SK-N-SH (cell line): Measurements from ENCODE around the gene CXCL16. TPM values are rescaled to one million over a fixed set of nuclear protein-coding genes. Genes with fewer than 3 reads are reported as not detected.

Experiments used
- CTCF ChIA-PET: fragments of 300-600, 350-600 bp; formaldehyde crosslinking; extraction: SDS; loops from one replicate; lab custom pipeline; 2021; lab: Yijun Ruan, JAX
- POLR2A ChIA-PET: fragments of 350-600 bp; sonication (Branson Sonifier 250); formaldehyde crosslinking; extraction: SDS; loops from one replicate; lab custom pipeline; 2020; ENCODE audit warnings: antibody characterized with exemption, inconsistent platforms; lab: Yijun Ruan, JAX
- DNase-seq: peaks from one replicate; pipeline ENCODE4 v3.0.0; 2012
- H2AFZ ChIP-seq: fragments of 200-600 bp; sonication (generic); 2 replicates; pipeline ENCODE4 v1.8.1; 2016; ENCODE audit warnings: antibody characterized with exemption, mild to moderate bottlenecking, low read depth
- H3F3A ChIP-seq: fragments of 200-600 bp; sonication (generic); replicated peaks from 2 replicates; pipeline ENCODE3; 2016; ENCODE audit warnings: antibody characterized with exemption, mild to moderate bottlenecking; ENCODE audit not compliant: insufficient read depth
- H3K27ac ChIP-seq, 2 experiments: fragments of 200-500 bp in 1 of 2; fragments of 200-600 bp in 1 of 2; sonication (Bioruptor generic) in 1 of 2; sonication (generic), shearing (Covaris generic) in 1 of 2; 2 replicates each; pipeline versions ENCODE4 v1.5.1 to v1.6.1; 2014 to 2016; ENCODE audit warnings: low read depth in 2 of 2, inconsistent platforms in 1 of 2, low read length in 1 of 2, mild to moderate bottlenecking in 1 of 2, mixed read lengths in 1 of 2
- H3K27me3 ChIP-seq: fragments of 200-600 bp; sonication (generic), shearing (Covaris generic); 2 replicates; pipeline ENCODE4 v1.6.1; 2016; ENCODE audit warnings: mixed run types; ENCODE audit not compliant: insufficient read depth
- H3K36me3 ChIP-seq, 2 experiments: fragments of 200-500 bp in 1 of 2; fragments of 200-600 bp in 1 of 2; sonication (Bioruptor generic) in 1 of 2; sonication (generic) in 1 of 2; replicated peaks in 1 of 2; 2 replicates each; pipeline versions ENCODE3 to v1.5.1; 2014 to 2016; ENCODE audit warnings: low read length in 1 of 2, mild to moderate bottlenecking in 1 of 2; ENCODE audit not compliant: insufficient read depth in 2 of 2, control insufficient read depth in 1 of 2
- H3K4me1 ChIP-seq, 2 experiments: fragments of 200-500 bp in 1 of 2; fragments of 200-600 bp in 1 of 2; sonication (Bioruptor generic) in 1 of 2; sonication (generic), shearing (Covaris generic) in 1 of 2; 2 replicates each; pipeline versions ENCODE4 v1.5.1 to v1.6.1; 2014 to 2016; ENCODE audit warnings: low read depth in 1 of 2, low read length in 1 of 2, mixed run types in 1 of 2; ENCODE audit not compliant: insufficient read depth in 2 of 2, control insufficient read depth in 1 of 2
- H3K4me2 ChIP-seq: fragments of 200-600 bp; sonication (generic), shearing (Covaris generic); 2 replicates; pipeline ENCODE4 v1.6.1; 2017; ENCODE audit warnings: mixed run types
- H3K4me3 ChIP-seq, 2 experiments: fragments of 200-500 bp in 1 of 2; fragments of 200-600 bp in 1 of 2; sonication (Bioruptor generic) in 1 of 2; sonication (generic), shearing (Covaris generic) in 1 of 2; 2 replicates each; pipeline versions ENCODE4 v1.5.1 to v1.8.1; 2014 to 2016; ENCODE audit warnings: low read depth in 2 of 2, inconsistent platforms in 1 of 2, low read length in 1 of 2, mild to moderate bottlenecking in 1 of 2, mixed read lengths in 1 of 2, moderate library complexity in 1 of 2
- H3K79me2 ChIP-seq: fragments of 200-600 bp; sonication (generic); 2 replicates; pipeline ENCODE4 v1.8.1; 2017; ENCODE audit warnings: mild to moderate bottlenecking; ENCODE audit not compliant: insufficient read depth
- H3K9ac ChIP-seq: fragments of 200-600 bp; sonication (generic); 2 replicates; pipeline ENCODE4 v1.6.1; 2017; ENCODE audit warnings: mixed run types
- H3K9me2 ChIP-seq: fragments of 200-600 bp; sonication (generic); 2 replicates; pipeline ENCODE4 v1.6.1; 2017; ENCODE audit warnings: mixed run types
- H3K9me3 ChIP-seq: fragments of 200-600 bp; sonication (generic); 2 replicates; pipeline ENCODE4 v1.6.1; 2017; ENCODE audit warnings: mixed run types, mild to moderate bottlenecking, moderate library complexity
- H4K20me1 ChIP-seq: fragments of 200-600 bp; sonication (generic); 2 replicates; pipeline ENCODE4 v1.6.1; 2017; ENCODE audit warnings: mild to moderate bottlenecking, mixed run types; ENCODE audit not compliant: insufficient read depth
- ELF1 ChIP-seq: IDR thresholded peaks from 2 replicates; pipeline ENCODE4 v1.4.0; 2012
- EZH2phosphoT487 ChIP-seq: fragments of 200-600 bp; sonication (generic); IDR thresholded peaks from 2 replicates; pipeline ENCODE4 v1.6.1; 2017; ENCODE audit warnings: low read depth, mixed run types, mild to moderate bottlenecking, antibody characterized with exemption, moderate library complexity, borderline replicate concordance
- GABPA ChIP-seq: IDR thresholded peaks from 2 replicates; pipeline ENCODE4 v1.4.0; 2012; ENCODE audit warnings: low read depth, mild to moderate bottlenecking
- MXI1 ChIP-seq: IDR thresholded peaks from 2 replicates; pipeline ENCODE4 v1.6.1; 2012; ENCODE audit warnings: mild to moderate bottlenecking, low read depth, low read length, improper control_type of control experiment
- NRF1 ChIP-seq: IDR thresholded peaks from 2 replicates; pipeline ENCODE4 v1.6.1; 2012; ENCODE audit warnings: low read depth, mild to moderate bottlenecking, low read length
- RAD21 ChIP-seq: IDR thresholded peaks from 2 replicates; pipeline ENCODE4 v1.6.1; 2012; ENCODE audit warnings: mild to moderate bottlenecking, low read length
- RFX5 ChIP-seq: IDR thresholded peaks from 2 replicates; pipeline ENCODE4 v1.6.1; 2012; ENCODE audit warnings: mild to moderate bottlenecking, improper control_type of control experiment, low read length
- TEAD4 ChIP-seq: IDR thresholded peaks from 2 replicates; pipeline ENCODE4 v1.4.0; 2012; ENCODE audit warnings: mild to moderate bottlenecking, borderline replicate concordance; ENCODE audit not compliant: insufficient read depth
- YY1 ChIP-seq: IDR thresholded peaks from 2 replicates; pipeline ENCODE4 v1.4.0; 2012; ENCODE audit warnings: low read depth, mild to moderate bottlenecking
- WGBS: methylation state at CpG from one replicate; pipeline ENCODE4 v1.1.6; 2017; ENCODE audit warnings: low lambda C conversion rate; 5-methylcytosine and 5-hydroxymethylcytosine counted together
- polyA plus RNA-seq, 3 experiments: library from polyadenylated mRNA; depleted of rRNA; stranded (reverse); fragments of >200 nt; gene quantifications; 2 replicates each; pipeline ENCODE4 v1.2.3, GENCODE V29; 2012
- TF ChIP-seq, protein P1 (sequence below): IDR thresholded peaks from 2 replicates; pipeline ENCODE4 v1.4.0; 2012; ENCODE audit warnings: low read depth
- TF ChIP-seq, protein P2 (sequence below): IDR thresholded peaks from 2 replicates; pipeline ENCODE4 v1.4.0; 2012; ENCODE audit warnings: low read depth, borderline replicate concordance
- TF ChIP-seq, protein P3 (sequence below): fragments of 200-600 bp; sonication (generic); IDR thresholded peaks from 2 replicates; pipeline ENCODE4 v1.6.1; 2017; ENCODE audit warnings: antibody characterized with exemption, mild to moderate bottlenecking, moderate library complexity

Gene CXCL16
- polyA plus RNA-seq, 1 of the 3 experiments (the other 2 are of a cell fraction), result 4.3 TPM

DNA sequence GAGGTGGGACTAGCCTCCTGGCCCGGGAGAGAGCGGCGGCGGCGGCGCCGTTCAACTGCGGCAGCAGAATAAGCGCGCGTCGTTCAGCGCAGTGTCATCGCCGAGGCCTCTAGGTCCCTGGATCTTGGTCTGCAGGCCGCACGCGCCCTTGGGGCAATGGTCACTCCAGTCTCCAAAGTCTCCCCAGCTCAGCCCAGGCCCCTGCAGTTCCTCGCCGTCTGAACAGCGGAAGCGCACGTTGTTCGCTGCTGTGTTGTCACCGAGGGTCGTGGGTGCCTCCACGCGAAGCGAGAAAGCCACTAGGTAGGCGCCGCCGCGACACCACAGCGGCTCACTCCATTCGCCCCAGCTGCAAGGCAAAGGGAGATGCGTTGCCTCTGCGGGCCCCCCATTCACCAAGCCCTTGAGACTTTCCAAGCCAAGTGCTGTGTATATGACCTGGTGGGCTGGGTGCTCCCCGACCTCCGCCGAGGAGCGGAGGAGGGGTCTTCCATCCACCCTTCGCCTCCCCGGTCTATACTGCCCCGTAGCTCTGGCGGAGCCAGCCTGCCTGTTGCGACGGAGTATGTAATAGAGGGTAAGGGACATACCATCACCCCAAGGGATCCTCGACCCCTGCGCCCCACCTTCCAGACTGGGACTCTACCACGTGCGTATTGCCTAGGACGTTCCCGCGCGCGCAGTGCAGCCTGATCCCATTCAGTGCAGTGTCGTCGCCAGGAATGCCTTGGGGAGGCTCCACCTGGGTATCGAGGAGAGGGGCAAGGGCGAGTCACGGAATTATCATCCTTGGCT, 45.8 kb upstream of the CXCL16 start:
- peak; percentile 33 for DNase-seq
- 80% methylated on average over 30 of the region's 61 CpGs for WGBS
- H3K4me2 ChIP-seq, result no peak overlapping the region
- POLR2A ChIA-PET, result interaction anchor here (0.8 kb wide), 1 partner anchor 13 kb away, joined by 3 read pairs; no protein-coding TSS in a partner anchor
- H3K36me3 ChIP-seq, result no peaks in the 10 kb centered on the region
- no peaks in the 10 kb centered on the region for H3K9me3 ChIP-seq
- H3F3A ChIP-seq, result no peaks in the 10 kb centered on the region
- H3K27me3 ChIP-seq, result peaks cover 35% of the 10 kb centered on the region
- H3K4me1 ChIP-seq, result peaks cover 8 to 17% of the 10 kb centered on the region in 2 experiments; a peak in 2 of 4 replicates
- H2AFZ ChIP-seq, result no peak overlapping the region
- H3K4me3 ChIP-seq, result no peak overlapping the region
- H3K79me2 ChIP-seq, result no peaks in the 10 kb centered on the region
- H4K20me1 ChIP-seq, result no peaks in the 10 kb centered on the region
- no peak overlapping the region for H3K27ac ChIP-seq
- TF ChIP-seq TEAD4, result no peak
- TF ChIP-seq NRF1, result no peak
- TF ChIP-seq RAD21, result no peak
- no peak for TF ChIP-seq YY1
- no peak for TF ChIP-seq ELF1
- TF ChIP-seq EZH2phosphoT487, result no peak
- no peak for TF ChIP-seq GABPA
- TF ChIP-seq, all 33 proteins: peak for 0
- no peak overlapping the region for H3K9ac ChIP-seq
- CTCF ChIA-PET, result interaction anchor here (0.7 to 10.5 kb wide), 10 partner anchors 8 to 161 kb away, joined by 3 to 235 read pairs (median 4); partner anchors contain the start of genes C17orf107, CHRNE and TM4SF5
- H3K9me2 ChIP-seq, result no peaks in the 10 kb centered on the region

DNA sequence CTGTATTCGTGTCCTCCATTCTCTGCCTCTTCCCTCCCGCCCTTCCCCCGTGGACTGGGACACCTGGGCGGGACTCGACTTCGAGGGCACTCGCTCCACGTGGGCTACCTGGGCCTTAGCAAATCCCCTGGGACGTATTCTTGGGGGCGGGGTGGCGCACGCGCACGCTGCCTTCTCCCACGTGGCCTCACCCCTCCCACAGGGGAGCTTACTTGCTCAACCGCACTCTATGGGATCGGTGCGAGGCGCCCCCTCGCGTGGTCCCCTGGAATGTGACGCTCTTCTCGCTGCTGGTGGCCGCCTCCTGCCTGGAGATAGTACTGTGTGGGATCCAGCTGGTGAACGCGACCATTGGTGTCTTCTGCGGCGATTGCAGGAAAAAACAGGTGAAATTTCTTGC, 42.9 kb upstream of the CXCL16 start:
- no peaks in the 10 kb centered on the region for H3K36me3 ChIP-seq
- POLR2A ChIA-PET, result no interaction called here
- DNase-seq, result peak; percentile 64
- CTCF ChIA-PET, result interaction anchor here (0.9 to 10.5 kb wide), 4 partner anchors 9 to 102 kb away, joined by 3 to 235 read pairs (median 4); no protein-coding TSS in a partner anchor
- H2AFZ ChIP-seq, result no peak overlapping the region
- 34% methylated on average over 23 of the region's 28 CpGs for WGBS
- no peaks in the 10 kb centered on the region for H4K20me1 ChIP-seq
- H3K4me2 ChIP-seq, result no peak overlapping the region
- H3F3A ChIP-seq, result no peaks in the 10 kb centered on the region
- no peak overlapping the region for H3K27ac ChIP-seq
- no peaks in the 10 kb centered on the region for H3K9me2 ChIP-seq
- TF ChIP-seq RFX5 (no peak), RAD21 (no peak), NRF1 (0 out of 2 replicates have a peak, but pooled peaks have one; percentile 17), MXI1 (no peak)
- TF ChIP-seq, protein P1, sequence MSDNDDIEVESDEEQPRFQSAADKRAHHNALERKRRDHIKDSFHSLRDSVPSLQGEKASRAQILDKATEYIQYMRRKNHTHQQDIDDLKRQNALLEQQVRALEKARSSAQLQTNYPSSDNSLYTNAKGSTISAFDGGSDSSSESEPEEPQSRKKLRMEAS, result peak; percentile 47; the same call in 1 of the 2 replicates
- TF ChIP-seq, protein P2, sequence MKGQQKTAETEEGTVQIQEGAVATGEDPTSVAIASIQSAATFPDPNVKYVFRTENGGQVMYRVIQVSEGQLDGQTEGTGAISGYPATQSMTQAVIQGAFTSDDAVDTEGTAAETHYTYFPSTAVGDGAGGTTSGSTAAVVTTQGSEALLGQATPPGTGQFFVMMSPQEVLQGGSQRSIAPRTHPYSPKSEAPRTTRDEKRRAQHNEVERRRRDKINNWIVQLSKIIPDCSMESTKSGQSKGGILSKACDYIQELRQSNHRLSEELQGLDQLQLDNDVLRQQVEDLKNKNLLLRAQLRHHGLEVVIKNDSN, result peak; percentile 43; the same call in 1 of the 2 replicates
- TF ChIP-seq, protein P3, sequence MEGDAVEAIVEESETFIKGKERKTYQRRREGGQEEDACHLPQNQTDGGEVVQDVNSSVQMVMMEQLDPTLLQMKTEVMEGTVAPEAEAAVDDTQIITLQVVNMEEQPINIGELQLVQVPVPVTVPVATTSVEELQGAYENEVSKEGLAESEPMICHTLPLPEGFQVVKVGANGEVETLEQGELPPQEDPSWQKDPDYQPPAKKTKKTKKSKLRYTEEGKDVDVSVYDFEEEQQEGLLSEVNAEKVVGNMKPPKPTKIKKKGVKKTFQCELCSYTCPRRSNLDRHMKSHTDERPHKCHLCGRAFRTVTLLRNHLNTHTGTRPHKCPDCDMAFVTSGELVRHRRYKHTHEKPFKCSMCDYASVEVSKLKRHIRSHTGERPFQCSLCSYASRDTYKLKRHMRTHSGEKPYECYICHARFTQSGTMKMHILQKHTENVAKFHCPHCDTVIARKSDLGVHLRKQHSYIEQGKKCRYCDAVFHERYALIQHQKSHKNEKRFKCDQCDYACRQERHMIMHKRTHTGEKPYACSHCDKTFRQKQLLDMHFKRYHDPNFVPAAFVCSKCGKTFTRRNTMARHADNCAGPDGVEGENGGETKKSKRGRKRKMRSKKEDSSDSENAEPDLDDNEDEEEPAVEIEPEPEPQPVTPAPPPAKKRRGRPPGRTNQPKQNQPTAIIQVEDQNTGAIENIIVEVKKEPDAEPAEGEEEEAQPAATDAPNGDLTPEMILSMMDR, result peak; percentile 21; the same call in 1 of the 2 replicates
- TF ChIP-seq, all 33 proteins: peak for 4
- Histone ChIP-seq H3K9ac (no peak overlapping the region), H3K4me1 (peaks cover 0 to 8% of the 10 kb centered on the region in 2 experiments; a peak in 1 of 4 replicates), H3K79me2 (no peaks in the 10 kb centered on the region), H3K9me3 (no peaks in the 10 kb centered on the region), H3K27me3 (peaks cover 53% of the 10 kb centered on the region), H3K4me3 (no peak overlapping the region)
